ENCODE data around the gene PID1.
A peak's percentile ranks its signal among the peaks of the same experiment; 100 is the strongest.

DNA sequence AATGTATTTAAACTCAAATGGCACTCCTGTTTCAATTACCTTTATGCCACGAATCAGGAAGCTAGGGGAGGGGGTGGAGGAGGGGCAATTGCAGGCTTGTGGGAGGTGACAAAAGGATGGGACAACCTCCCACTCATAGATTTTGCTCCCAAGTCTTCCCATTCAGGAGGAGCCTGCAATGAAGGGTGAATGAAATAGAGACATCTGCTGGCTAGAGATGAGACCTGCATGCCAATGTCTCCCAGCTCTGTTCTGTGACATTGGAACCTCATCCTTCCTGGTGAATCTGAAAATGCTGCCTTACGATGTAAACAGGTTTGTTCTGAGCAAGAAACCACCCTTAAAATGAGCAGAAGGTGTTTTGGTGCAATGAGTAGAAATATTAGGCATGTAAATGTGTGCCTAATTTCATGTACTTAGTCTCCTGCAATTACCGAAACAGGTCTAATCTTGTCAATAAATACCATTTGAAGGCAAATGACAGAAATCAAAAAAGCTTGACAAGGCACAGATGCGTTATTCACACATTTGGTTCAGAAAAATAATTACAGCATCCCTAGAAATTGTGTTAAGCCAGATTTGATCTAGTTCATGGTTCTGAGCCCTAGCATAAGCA, 2.7 kb upstream of the PID1 start:
- TF ChIP-seq, protein P1, sequence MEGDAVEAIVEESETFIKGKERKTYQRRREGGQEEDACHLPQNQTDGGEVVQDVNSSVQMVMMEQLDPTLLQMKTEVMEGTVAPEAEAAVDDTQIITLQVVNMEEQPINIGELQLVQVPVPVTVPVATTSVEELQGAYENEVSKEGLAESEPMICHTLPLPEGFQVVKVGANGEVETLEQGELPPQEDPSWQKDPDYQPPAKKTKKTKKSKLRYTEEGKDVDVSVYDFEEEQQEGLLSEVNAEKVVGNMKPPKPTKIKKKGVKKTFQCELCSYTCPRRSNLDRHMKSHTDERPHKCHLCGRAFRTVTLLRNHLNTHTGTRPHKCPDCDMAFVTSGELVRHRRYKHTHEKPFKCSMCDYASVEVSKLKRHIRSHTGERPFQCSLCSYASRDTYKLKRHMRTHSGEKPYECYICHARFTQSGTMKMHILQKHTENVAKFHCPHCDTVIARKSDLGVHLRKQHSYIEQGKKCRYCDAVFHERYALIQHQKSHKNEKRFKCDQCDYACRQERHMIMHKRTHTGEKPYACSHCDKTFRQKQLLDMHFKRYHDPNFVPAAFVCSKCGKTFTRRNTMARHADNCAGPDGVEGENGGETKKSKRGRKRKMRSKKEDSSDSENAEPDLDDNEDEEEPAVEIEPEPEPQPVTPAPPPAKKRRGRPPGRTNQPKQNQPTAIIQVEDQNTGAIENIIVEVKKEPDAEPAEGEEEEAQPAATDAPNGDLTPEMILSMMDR (IDR thresholded peaks at IDR 0.05): peak; percentile 50 to 92 (median 78)
- no peak for TF ChIP-seq POLR2A (IDR thresholded peaks at IDR 0.05)

All from body of pancreas (tissue), 4 donors.